ENCODE measurements around the gene DDX4.

DDX4 gene

GRCh38 chr5:55820488-55820887 is 82.6 kb downstream of the DDX4 start:
- TF ChIP-seq CTCF (IDR thresholded peaks at IDR 0.05) = no peak
- Histone ChIP-seq H3K4me3 (no peak overlapping the region), H3K27ac (no peak overlapping the region)
- no peak for DNase-seq (ENCODE audit: low spot score)

GRCh38 chr5:55821731-55822512 is 84.1 kb downstream of the DDX4 start:
- no peak for TF ChIP-seq CTCF (IDR thresholded peaks at IDR 0.05)
- no peak for DNase-seq (ENCODE audit: low spot score)
- Histone ChIP-seq H3K4me3 (peak overlapping the region; percentile 61), H3K27ac (no peak overlapping the region)

GRCh38 chr5:55823151-55823796 is 85.4 kb downstream of the DDX4 start:
- Histone ChIP-seq H3K4me3 (no peak overlapping the region), H3K27ac (no peak overlapping the region)
- no peak for DNase-seq (ENCODE audit: low spot score)
- no peak for TF ChIP-seq CTCF (IDR thresholded peaks at IDR 0.05)

GRCh38 chr5:55829956-55830355 is 92.1 kb downstream of the DDX4 start:
- DNase-seq (ENCODE audit: low spot score) = no peak
- Histone ChIP-seq H3K4me3 (no peak overlapping the region), H3K27ac (no peak overlapping the region)
- TF ChIP-seq CTCF (IDR thresholded peaks at IDR 0.05) = no peak

GRCh38 chr5:55832446-55832845 is 94.6 kb downstream of the DDX4 start:
- H3K4me3 ChIP-seq = no peak overlapping the region
- TF ChIP-seq CTCF (IDR thresholded peaks at IDR 0.05) = no peak
- no peak for DNase-seq (ENCODE audit: low spot score)
- no peak overlapping the region for H3K27ac ChIP-seq

GRCh38 chr5:55836191-55836590 is 98.3 kb downstream of the DDX4 start:
- H3K4me3 ChIP-seq = no peak overlapping the region
- no peak overlapping the region for H3K27ac ChIP-seq
- TF ChIP-seq CTCF (IDR thresholded peaks at IDR 0.05) = no peak
- DNase-seq (ENCODE audit: low spot score) = no peak

- no peak overlapping the region for H3K27ac ChIP-seq
- no peak for TF ChIP-seq CTCF (IDR thresholded peaks at IDR 0.05)
- H3K4me3 ChIP-seq = no peak overlapping the region
- no peak for DNase-seq (ENCODE audit: low spot score)
Measured at GRCh38 chr5:55841976-55842375, 104.1 kb downstream of the DDX4 start.

All from coronary artery (tissue), 2 donors.